Measurements from ENCODE around the gene CHMP6.

DNA sequence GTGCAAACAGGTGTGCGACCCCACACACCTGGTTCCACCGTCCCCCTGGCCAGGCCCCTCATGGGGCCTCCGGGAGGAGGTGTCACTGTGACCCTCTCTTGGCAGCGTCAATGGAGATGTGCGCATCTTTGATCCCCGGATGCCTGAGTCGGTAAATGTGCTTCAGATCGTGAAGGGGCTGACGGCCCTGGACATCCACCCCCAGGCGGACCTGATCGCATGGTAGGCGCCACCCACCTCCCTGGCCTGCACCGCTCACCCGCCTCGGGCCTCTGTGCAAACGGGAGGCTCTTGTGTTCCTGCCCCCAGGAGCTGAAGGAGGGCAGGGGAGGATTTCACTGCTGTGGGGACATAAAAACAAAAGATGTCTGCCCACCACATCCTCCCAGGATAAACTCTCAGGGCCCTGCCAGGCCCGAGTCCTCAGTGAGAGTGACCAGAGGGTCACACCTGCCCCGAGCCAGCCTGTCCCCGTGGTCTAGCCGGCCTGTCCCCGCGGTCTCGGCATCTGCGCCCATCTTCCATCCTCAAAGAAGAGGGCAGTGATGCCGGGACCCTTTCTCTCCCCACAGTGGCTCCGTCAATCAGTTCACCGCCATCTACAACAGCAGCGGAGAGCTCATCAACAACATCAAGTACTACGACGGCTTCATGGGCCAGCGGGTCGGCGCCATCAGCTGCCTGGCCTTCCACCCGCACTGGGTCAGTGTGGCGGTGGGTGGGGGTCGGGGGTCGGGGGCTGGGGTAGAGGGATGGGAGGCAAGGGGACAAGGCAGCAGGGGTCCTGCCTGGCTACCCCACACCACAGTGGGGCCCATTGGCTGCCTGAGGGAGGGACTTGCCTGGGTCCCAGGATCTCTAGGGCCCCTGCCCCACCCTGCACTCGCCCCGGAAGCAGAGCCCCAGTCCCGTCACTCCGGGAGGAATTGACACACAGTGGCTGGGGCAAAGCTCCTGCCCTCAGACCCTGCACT is 29.0 kb upstream of the CHMP6 start:
- TF ChIP-seq, protein P1, sequence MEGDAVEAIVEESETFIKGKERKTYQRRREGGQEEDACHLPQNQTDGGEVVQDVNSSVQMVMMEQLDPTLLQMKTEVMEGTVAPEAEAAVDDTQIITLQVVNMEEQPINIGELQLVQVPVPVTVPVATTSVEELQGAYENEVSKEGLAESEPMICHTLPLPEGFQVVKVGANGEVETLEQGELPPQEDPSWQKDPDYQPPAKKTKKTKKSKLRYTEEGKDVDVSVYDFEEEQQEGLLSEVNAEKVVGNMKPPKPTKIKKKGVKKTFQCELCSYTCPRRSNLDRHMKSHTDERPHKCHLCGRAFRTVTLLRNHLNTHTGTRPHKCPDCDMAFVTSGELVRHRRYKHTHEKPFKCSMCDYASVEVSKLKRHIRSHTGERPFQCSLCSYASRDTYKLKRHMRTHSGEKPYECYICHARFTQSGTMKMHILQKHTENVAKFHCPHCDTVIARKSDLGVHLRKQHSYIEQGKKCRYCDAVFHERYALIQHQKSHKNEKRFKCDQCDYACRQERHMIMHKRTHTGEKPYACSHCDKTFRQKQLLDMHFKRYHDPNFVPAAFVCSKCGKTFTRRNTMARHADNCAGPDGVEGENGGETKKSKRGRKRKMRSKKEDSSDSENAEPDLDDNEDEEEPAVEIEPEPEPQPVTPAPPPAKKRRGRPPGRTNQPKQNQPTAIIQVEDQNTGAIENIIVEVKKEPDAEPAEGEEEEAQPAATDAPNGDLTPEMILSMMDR (conservative IDR thresholded peaks at IDR 0.05): no peak
- no peak for TF ChIP-seq ZFX (IDR thresholded peaks at IDR 0.05)
